AG04450 (cell line): ENCODE results near the gene COL5A3. TPM values are rescaled to one million over a fixed set of nuclear protein-coding genes. Genes with fewer than 3 reads are reported as not detected.

Experiments used
- CTCF ChIA-PET: fragments of 300-600, 350-600 bp; formaldehyde crosslinking; extraction: SDS; loops from one replicate; lab custom pipeline; 2022; ENCODE audit warnings: antibody characterized with exemption, inconsistent platforms; lab: Charles Lee
- POLR2A ChIA-PET: fragments of 350-600 bp; formaldehyde crosslinking; extraction: SDS; loops from one replicate; lab custom pipeline; 2021; ENCODE audit warnings: antibody characterized with exemption, inconsistent platforms; lab: Yijun Ruan, JAX
- DNase-seq: peaks from one replicate; pipeline ENCODE4 v3.0.0-alpha.2; 2011; ENCODE audit warnings: low read depth, low spot score
- H3K27ac ChIP-seq: one replicate; pipeline ENCODE4 v1.5.1; 2012; ENCODE audit warnings: low read depth, low read length, control low read depth
- H3K27me3 ChIP-seq: one replicate; pipeline ENCODE4 v1.6.0; 2012; ENCODE audit warnings: low read length; ENCODE audit not compliant: control insufficient read depth, insufficient read depth
- H3K4me3 ChIP-seq: 2 replicates; pipeline ENCODE4 v1.5.1; 2011; ENCODE audit warnings: mild to moderate bottlenecking, low read depth, low read length, control low read depth
- H3K9me3 ChIP-seq: 2 replicates; pipeline ENCODE4 v1.5.1; 2012; ENCODE audit warnings: low read length; ENCODE audit not compliant: control insufficient read depth, insufficient read depth
- polyA plus RNA-seq: library from polyadenylated mRNA; depleted of rRNA; stranded (reverse); fragments of >200 nt; gene quantifications from 2 replicates; pipeline ENCODE4 v1.2.3, GENCODE V29; 2011
- TF ChIP-seq, protein P1 (sequence below): IDR thresholded peaks from 2 replicates; pipeline ENCODE4 v1.5.1; 2011; ENCODE audit warnings: low read depth, low read length, control low read depth, inconsistent platforms

Gene COL5A3
- polyA plus RNA-seq, 1 experiment: 1.6 TPM

GRCh38 chr19:9962623-9963290, 47.5 kb downstream of the COL5A3 start:
- no peak for DNase-seq
- POLR2A ChIA-PET: no interaction called here
- no peaks in the 10 kb centered on the region for H3K27me3 ChIP-seq
- H3K27ac ChIP-seq: no peak overlapping the region
- no peaks in the 10 kb centered on the region; the same call in 1 of the 2 replicates for H3K9me3 ChIP-seq
- TF ChIP-seq, protein P1, sequence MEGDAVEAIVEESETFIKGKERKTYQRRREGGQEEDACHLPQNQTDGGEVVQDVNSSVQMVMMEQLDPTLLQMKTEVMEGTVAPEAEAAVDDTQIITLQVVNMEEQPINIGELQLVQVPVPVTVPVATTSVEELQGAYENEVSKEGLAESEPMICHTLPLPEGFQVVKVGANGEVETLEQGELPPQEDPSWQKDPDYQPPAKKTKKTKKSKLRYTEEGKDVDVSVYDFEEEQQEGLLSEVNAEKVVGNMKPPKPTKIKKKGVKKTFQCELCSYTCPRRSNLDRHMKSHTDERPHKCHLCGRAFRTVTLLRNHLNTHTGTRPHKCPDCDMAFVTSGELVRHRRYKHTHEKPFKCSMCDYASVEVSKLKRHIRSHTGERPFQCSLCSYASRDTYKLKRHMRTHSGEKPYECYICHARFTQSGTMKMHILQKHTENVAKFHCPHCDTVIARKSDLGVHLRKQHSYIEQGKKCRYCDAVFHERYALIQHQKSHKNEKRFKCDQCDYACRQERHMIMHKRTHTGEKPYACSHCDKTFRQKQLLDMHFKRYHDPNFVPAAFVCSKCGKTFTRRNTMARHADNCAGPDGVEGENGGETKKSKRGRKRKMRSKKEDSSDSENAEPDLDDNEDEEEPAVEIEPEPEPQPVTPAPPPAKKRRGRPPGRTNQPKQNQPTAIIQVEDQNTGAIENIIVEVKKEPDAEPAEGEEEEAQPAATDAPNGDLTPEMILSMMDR: no peak
- CTCF ChIA-PET: interaction anchor here (0.7 to 2.2 kb wide), 3 partner anchors 10 to 37 kb away, joined by 3 to 9 read pairs (median 6); no protein-coding TSS in a partner anchor
- no peak overlapping the region for H3K4me3 ChIP-seq

DNA sequence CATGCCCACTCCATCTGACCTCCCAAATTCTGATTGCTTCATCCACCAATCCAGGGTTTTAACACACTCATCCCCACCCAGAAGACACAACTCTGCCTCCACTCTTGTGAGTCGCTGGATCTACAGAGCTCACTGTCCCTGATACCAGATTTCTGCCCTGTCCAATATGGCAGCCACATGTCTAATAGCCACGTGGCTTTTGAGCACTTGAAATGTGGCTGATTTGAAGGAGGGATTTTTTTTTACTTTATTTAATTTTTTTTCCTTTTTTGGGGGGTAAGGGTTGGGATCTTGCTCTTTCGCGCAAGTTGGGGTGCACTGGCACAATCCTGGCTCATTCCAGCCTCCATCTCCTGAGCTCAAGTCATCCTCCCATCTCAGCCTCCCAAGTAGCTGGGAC, 49.2 kb downstream of the COL5A3 start:
- POLR2A ChIA-PET: no interaction called here
- H3K27me3 ChIP-seq: no peaks in the 10 kb centered on the region
- TF ChIP-seq, protein P1: no peak
- no peak overlapping the region for H3K4me3 ChIP-seq
- CTCF ChIA-PET: interaction anchor here (1.1 kb wide), 1 partner anchor 39 kb away, joined by 4 read pairs; no protein-coding TSS in a partner anchor
- H3K9me3 ChIP-seq: no peaks in the 10 kb centered on the region; the same call in 1 of the 2 replicates
- H3K27ac ChIP-seq: no peak overlapping the region
- DNase-seq: no peak

DNA sequence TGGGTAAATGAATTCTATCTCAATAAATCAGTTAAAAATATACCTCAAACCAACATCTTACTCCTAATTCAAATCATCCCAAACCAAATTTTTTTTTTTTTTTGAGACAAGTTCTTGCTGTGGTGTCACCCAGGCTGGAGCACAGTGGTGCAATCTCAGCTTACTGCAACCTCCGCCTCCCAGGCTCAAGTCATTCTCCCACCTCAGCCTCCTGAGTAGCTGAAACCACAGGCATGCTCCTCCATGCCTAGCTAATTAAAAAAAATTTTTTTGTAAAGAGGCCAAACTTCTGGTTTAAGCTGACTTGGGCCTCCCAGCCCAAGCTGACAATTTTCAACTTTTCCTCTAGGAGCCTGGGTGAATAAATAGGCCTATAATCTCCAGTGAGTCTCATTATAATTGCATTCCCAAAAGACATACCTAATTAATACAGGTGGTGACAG, 51.9 kb downstream of the COL5A3 start:
- no peaks in the 10 kb centered on the region; the same call in 1 of the 2 replicates for H3K9me3 ChIP-seq
- no peak overlapping the region for H3K27ac ChIP-seq
- no peaks in the 10 kb centered on the region for H3K27me3 ChIP-seq
- POLR2A ChIA-PET: interaction anchor here (0.6 to 0.9 kb wide), 5 partner anchors 8 to 387 kb away, joined by 3 to 6 read pairs (median 4); no protein-coding TSS in a partner anchor
- TF ChIP-seq, protein P1: no peak
- no peak overlapping the region for H3K4me3 ChIP-seq
- CTCF ChIA-PET: interaction anchor here (0.6 to 2.3 kb wide), 4 partner anchors 10 to 292 kb away, joined by 3 to 27 read pairs (median 6); no protein-coding TSS in a partner anchor
- DNase-seq: peak; percentile 69

GRCh38 chr19:9956956-9957355, 53.3 kb downstream of the COL5A3 start:
- Histone ChIP-seq H3K27me3 (no peaks in the 10 kb centered on the region), H3K4me3 (no peak overlapping the region), H3K9me3 (no peaks in the 10 kb centered on the region; the same call in 1 of the 2 replicates), H3K27ac (no peak overlapping the region)
- CTCF ChIA-PET: interaction anchor here (0.6 to 2.3 kb wide), 2 partner anchors 11 to 44 kb away, joined by 5 to 27 read pairs; no protein-coding TSS in a partner anchor
- POLR2A ChIA-PET: no interaction called here
- DNase-seq: no peak
- TF ChIP-seq, protein P1: no peak
